CD4-positive, alpha-beta T cell treated with Interleukin-4 for 1 hour (primary cell): ENCODE results near the gene NXT1.

Experiments
- DNase-seq, 2 donors: peaks; one replicate each; pipeline ENCODE4 v3.0.0-alpha.2; 2020 to 2022

The NXT1 gene

DNA sequence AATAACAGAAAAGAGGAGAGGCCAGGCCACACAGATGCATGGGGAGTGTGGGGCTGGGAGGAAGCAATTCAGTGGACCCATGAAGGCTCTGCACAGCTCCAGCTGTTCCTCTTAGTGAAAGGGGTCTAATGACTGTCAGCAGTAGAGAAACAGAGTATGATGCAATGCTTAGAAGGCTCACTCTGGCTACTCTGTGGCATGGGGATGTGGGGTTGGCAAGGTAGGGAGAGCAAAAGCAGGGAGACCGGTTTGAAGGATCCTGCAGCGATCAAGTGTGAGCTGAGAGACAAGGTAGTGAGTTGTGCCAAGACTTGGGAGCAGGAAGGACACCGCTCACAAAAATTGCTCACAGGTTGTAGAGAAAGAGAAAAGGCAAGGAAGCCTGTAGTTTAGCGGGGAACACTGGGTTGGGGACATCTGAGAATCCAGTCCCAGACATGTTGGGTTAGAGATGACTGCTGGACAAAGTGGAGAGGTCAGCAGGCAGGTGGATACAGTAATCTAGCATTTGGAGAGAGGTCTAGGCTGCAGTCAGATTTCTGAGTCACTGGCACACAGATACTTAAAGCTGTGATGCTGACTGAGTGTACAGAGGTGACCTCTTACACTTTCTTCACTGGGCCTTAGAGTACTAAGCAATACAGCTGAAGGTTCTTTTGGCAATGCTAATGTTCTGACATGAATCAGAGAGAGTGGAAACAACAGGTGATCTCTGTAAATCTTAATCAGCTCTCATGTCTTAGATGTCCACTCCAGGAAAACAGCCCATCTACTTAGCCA, 43.6 kb downstream of the NXT1 start:
- no peak for DNase-seq

GRCh38 chr20:23396950-23397627, 46.5 kb downstream of the NXT1 start:
- DNase-seq: no peak

- DNase-seq: no peak
These were observed 47.4 kb downstream of the NXT1 start for GRCh38 chr20:23397961-23398360.

DNA sequence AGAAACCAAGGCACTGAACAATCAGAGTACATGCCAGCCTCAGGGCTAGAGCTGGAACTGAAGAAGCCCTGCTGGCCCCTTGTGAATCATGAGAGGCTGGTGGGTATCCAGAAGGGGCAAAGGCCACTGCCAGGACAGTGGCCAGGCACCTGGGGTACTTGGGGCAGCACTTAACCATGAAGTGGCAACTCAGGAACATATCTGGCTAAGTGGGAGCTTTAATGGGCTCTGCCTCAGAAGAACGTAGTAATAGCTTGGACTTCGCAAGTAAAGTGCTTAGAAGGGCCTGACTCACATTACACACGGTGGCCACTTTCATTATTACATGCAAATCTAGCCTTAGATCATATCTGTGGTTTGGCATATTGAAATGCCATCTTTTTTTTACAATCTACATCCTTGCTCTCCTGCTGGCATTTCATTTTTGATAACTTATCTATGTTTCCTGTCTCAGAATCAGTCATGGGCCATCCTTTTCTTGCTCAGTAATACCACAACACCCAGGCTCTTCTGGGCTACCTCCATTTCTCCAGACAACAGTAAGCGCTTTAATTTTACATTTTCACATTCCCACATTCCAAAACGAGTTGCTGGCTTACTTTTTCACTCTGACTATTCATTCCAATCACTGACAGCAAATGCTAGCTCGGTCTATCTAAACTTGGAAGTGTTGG, 49.1 kb downstream of the NXT1 start:
- no peak for DNase-seq

- DNase-seq: no peak
These were observed 50.5 kb downstream of the NXT1 start for GRCh38 chr20:23401051-23401450.

GRCh38 chr20:23403751-23404150, 53.2 kb downstream of the NXT1 start:
- DNase-seq: no peak

- DNase-seq: no peak
These were observed 53.6 kb downstream of the NXT1 start for GRCh38 chr20:23404196-23404595.
